Hematopoietic multipotent progenitor cell treated with erythropoietin and hydrocortisone succinate and interleukin-3 and kit ligand, for 6 days (in vitro differentiated cells): ENCODE measurements around the gene TMEM272.

Experiments used
- DNase-seq: peaks from one replicate; pipeline ENCODE4 v3.0.0-alpha.2; 2015

Gene TMEM272

DNA sequence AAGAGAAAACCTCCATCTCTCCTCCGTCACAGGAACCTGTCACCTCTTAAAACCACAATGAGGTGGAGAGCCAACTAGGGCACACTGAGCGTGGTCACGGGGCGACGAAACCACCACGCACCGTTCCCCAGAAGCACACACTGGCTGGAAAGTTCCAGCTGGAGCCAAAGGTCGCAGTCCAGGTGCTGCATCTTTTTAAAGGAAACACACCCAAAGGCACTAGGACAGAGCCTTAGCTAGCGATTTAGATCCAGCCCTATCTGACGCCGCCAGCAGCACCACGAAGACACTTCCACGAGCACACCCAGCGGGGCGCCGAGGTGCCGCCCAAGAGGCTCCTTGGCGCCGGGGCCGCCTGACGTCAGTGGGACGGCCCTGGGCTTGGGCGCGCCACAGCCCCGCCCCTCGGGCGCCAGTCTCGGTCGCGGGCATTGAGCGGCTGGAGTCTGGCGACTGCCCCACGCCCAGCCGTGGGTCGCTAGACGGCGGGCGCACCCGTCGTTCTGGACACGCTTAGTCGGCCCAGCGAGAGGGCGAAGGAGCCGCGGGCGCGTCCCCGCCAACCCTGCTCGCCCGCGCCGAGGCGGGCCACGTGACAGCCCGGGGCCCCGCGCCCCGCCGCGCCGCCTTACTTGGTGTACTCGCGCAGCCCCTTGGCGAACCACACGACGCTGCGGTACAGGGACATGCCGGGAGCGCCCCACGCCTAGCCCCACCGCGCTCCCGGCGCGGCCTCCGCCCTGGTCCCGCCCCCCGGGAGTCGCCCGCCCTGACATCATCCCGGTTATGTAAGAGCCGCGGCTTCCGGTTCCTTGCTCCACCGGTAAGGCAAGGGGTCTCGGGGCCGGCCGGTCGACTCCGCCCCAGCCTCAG is 41.3 kb downstream of the TMEM272 start, which contains the start of gene DHRS12:
DHRS12 (minus strand) TSS at position 742 of the 873 bp plus-strand sequence. CDS start 4,504 bp downstream, outside the sequence.
- DNase-seq: peak; percentile 94

DNA sequence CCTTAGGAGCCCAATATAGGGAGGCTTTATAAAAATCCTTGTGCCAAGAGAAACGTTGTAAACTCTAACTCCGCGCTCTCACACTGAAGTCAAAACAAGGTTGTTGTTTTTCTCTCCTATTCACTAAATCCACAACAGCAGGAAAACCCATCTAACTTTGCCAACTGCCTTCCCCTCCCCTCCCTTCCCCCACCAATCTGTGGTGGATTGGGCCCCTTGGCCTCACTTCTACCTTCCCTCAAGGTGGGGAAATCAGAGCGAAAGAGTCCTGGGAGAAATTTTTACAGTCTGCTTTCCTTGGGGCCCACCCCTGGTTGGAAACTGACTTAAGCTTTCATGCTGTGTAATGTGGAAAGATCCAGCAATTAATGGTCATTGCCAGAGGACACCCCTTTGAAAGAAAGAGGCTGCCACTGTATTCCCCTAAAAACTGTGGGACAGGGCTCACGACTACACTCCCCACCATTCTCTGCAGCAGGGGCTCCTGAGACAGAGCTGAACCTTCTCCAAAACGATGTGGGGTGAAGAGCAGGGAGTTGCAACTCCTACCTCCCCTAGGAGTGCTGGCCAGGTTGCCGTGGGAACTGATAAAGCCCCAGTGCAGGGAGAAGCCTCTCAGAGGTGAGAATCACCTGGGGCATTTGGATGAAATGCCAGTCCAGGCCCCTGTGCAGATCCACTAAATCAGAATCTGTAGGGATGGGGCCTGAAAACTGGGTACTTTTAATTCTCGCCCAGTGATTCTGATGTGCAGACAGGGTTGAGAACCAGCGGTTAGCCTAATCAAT is 42.2 kb downstream of the TMEM272 start:
- no peak for DNase-seq

GRCh38 chr13:51801631-51802099 is 43.3 kb downstream of the TMEM272 start:
- DNase-seq: no peak

- DNase-seq: no peak
These were observed 44.5 kb downstream of the TMEM272 start for GRCh38 chr13:51800486-51800885.

- DNase-seq: no peak
These were observed 45.7 kb downstream of the TMEM272 start for GRCh38 chr13:51799261-51799660.

GRCh38 chr13:51797664-51798488 is 47.1 kb downstream of the TMEM272 start:
- peak; percentile 74 for DNase-seq

- DNase-seq: no peak
These were observed 48.4 kb downstream of the TMEM272 start for GRCh38 chr13:51796546-51796945.

GRCh38 chr13:51795419-51795818 is 49.6 kb downstream of the TMEM272 start:
- DNase-seq: no peak

DNA sequence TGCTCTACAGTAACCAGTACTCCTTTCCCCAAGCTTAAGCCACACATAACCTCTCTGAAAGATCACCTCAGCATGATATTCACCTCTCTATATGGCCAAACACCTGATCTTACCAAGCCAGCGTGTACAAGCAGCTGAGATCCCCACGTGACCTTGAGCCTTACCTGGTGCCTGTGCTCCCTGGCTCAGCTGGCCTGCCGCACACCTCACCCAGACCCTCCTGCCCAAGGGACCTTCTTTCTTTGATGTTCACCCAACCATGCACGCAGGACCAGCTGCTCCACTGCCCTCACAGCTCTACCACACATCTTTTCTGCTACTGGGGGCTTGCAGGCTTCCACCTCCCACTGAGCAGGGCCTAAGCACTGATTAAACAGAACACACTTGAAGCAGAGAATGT is 50.0 kb downstream of the TMEM272 start:
- no peak for DNase-seq

DNA sequence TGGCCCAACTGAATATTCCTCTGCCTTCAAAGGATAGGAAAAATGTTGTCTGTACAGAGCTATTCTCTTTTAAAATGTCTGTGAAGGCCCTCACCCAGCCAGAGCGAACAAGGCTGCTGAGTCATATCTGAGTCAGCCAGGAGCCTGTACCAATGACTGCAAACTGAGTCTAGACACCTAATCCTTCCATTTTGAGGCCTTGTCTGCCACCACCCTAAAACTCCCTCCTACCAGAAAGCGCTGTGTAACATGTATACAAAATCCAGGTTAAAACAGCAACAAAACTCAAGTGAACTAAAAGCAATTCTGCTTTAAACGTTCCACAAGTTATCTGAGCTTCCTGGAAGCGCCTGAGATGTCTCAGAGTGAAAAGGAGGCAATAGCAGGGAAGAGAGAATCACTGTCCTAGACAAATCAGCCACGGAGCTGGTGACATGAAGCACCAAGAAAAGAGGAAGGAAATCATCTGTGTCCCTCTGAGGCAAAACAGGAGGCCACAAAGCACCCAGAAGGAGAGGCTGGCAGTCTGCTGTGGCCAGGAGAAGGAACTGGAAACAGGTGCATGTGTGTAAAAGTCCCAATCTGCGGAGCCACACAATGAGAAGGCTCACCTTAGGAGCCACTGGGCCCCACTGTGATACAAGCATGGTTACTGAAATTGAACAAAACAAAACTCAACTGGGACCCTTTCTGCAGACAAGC is 51.3 kb downstream of the TMEM272 start:
- peak; percentile 74 for DNase-seq

DNA sequence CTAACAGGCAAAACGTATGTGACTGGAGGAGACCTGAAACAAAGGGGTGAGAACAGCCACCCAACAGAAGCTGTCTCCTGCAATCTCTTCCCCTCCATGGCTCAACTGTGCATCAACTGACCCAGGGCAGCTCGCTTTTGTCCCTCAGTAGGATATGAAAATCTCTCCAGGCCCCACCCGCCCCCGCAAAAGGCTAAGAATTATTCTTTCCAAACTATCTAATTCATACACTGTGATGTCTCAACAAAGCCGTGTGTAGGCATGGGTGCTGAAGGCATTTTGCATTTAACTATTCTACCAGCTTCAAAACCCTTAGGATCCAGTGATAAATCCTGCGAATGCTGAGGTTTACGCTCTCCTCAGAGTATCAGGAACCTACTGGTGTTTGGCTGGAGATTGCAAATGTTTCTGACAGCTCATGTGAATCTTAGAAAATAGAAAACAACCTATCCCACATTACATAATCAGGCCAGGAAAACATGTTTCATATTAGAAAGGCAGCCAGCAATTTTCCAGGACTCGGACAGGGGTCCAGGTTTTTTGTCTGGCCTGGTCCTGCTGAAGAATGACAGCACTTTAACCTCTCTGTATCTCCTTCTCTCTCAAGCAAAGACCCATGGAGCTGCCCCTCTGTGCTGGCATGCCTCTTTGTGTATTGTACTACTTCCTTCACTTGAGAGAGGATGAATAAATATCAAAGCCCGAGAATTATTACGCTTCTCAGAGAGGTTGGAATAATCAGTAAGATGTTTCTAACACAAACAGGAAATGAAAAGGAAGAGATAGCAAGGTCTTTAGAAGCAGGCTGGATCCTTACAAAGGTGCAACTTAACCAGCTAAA is 58.3 kb downstream of the TMEM272 start:
- DNase-seq: no peak

DNA sequence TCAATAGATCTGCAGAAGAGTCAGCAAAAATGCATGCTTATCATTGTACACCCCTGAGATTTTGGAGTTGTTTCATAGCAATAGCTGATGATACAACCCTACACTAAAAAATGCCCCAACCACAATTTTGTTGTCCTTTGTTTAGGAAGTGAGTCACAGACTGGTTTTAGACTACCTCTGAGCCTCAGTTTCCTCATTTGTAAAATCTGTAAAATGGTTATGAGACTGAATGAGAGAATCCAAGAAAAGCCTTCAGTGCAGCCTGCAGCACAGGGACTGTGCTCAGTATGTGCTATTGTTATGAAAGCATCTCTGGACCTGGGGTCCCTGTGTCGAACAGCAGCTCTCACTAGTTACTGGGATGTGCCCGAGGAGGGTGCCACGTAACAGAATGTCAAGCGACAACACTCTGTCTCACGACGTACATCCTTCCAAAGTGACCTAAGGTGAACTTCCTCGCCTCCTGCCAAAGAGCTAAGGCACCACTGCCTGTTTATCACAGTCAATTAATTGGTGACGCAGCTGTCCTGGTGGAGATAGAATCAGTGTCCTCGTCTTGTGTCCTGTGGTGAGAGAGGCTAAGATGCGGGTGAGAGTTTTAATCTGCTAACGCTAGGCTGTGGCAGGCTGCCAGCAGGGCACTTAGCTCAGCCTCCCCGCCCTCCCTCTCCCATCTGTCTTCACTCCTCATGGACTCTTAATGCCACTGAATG is 59.1 kb downstream of the TMEM272 start:
- peak; percentile 93 for DNase-seq

DNA sequence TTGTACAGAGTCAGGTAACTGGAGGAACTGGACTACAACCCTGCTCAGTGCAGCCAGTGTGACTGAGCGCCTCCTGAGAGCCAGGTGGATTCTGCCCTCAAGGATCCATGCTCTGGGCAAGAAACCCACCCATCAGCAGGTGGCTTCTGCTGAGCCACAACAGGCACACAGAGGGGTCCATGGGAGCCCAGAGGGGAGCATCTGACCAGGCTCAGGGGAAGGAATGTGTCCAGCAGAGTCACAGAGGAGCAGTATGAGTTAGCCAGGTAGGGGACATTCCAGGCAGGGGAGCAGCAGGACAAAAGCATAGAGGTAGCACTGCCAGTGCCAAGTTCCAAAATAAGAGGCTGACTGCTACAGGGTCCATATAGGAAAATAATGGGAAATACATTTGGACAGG is 60.9 kb downstream of the TMEM272 start:
- no peak for DNase-seq

DNA sequence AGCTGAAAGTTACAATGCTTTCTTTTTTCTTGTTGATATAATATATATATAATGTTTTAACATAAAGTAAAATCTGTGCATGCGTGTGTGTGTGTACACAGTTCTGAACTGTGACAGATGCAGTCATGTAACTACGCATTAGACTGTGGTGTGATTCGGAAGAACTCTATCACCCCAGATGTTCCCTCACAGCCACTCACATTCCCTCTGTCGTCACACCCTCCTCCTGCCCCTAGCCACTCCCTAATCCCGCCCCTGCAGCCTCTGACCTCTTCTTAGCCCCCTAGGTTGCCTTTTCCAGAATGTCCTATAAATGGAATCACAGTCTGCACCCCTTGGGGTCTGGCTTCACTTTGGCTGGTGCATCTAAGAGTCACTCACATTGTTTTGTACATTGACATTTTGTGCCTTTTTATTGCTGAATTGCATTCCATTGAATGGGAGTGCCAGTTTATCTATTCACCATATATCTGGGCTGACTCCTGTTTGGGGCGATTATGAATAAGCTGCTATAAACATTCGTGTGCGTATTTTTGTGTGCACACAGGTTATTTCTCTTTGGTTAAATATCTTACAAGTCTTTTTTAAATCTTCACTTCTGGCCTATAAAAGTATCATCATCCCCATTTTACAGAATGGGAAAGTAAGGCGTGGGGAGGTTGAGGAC is 61.4 kb downstream of the TMEM272 start:
- no peak for DNase-seq

- no peak for DNase-seq
These were observed 62.8 kb downstream of the TMEM272 start for GRCh38 chr13:51782026-51782710.

DNA sequence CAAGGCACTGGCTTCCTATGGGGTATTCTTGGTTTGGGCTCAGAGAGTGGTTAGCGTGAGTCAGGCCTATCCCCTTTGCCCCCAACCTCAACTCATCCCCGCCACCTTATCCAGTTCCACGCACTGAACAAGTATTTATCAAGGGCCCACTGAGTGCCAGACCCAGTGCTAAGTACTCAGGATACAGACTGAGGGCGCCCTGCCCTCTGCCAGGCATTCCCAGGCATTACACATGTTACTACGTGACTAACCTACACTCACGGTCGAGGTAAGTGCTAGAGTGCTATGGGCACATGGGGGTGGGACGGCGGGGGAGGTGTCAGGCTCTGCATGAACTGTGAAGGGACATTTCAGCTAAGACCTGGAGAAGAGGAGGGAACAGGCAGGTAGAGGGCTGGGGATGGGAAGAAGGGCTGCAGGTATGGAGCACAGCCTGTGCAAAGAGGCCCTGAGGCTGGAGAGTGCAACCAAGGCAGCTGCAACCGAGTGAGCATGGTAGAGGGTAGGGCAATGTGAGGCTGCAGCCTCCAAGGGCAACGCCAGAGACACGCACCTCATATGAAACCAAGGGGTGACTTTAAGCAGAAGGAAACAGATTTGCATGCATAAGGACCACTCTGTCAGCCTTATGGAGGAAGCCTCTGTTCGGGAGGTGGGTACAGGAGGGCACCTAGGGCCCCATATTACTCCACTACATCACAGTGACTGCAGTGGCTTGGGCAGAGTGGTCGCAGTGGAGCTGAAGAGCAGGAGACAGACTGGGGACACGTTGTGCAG is 63.5 kb downstream of the TMEM272 start:
- peak; percentile 64 for DNase-seq

DNA sequence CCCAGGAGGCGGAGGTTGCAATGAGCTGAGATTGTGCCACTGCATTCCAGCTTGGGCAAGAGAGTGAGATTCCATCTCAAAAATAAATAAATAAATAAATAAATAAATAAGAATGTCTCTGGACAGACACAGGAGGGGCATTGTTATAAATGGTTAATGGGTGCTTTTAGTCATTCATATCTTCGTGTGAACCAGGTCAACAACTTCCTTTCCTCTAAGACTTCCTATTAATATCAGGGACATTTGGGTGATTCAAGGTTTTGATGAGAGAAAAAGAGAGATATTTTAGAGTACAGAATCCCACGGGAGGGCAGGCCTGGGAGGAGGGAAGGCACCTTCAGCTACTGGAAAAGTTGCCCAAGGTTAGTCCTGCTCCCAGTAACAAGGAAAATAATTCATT is 64.9 kb downstream of the TMEM272 start:
- no peak for DNase-seq

GRCh38 chr13:51778392-51778791 is 66.6 kb downstream of the TMEM272 start:
- DNase-seq: no peak

GRCh38 chr13:51777921-51778320 is 67.1 kb downstream of the TMEM272 start:
- DNase-seq: no peak
